Stimulated activated CD8-positive, alpha-beta memory T cell treated with anti-CD3 and anti-CD28 coated beads, Interleukin-12 subunit alpha, Interleukin-12 subunit beta, amount 100 ng/mL, for 1 hour (primary cell): ENCODE results near the gene CLIC5.

ENCODE experiments used
- DNase-seq: peaks from one replicate; pipeline ENCODE4 v3.0.0-alpha.2; 2020; ENCODE audit warnings: low read depth

Gene CLIC5

DNA sequence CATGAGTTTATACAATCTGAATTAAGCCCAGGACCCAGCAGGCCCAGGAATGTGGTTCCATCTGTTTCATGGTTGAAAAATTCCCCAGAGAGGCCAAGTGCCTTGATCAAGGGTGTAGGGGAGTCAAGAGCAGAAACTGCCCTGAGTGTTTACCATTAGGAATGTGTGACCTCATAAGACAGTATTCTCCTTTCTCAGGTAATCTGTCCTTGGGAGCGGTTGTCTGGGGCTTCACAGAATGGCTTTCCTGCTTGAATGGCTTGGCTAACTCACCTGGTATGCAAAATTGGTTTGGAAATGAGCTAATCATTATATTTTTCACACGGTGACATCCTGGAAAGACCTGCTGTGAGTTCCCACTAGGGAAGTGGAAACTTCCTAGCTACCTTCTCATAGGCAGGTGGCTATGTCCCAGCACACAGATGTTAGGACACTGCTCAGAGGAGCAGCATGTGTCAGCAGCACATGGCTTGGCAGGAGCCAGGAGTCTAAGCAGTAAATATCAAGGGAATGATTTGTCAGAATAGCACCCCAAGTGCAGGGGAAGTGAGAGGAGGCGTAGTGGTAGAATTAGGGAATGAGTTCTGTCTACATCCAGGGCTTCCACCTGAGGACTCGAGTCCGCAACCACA, 17.7 kb downstream of the CLIC5 start:
- no peak for DNase-seq

GRCh38 chr6:45991189-45991588, 24.5 kb downstream of the CLIC5 start:
- DNase-seq, result no peak

- no peak for DNase-seq
Observed at GRCh38 chr6:45990162-45990561, 25.5 kb downstream of the CLIC5 start.

DNA sequence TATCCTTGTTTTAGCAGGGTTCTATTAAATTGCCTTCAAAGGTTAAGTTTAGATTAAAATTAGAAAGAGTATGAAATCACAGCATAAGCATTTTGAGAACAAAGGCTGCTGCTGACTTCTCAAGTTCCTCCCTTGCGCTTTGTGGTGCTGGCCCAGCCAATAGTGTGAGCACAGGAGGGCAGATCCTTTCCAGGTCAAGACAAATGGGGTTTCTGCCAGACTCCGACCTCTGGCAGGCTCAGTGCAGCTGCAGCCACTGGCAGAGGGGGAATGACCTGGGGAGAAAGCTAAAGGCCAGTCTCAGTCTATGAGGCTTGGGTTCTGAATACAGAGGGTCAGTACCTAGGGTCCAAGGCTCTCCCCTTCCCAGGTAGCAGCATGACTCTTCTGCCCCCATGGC, 27.0 kb downstream of the CLIC5 start:
- DNase-seq, result no peak

- DNase-seq, result no peak
Observed at GRCh38 chr6:45987856-45988255, 27.8 kb downstream of the CLIC5 start.

GRCh38 chr6:45986746-45987274, 28.9 kb downstream of the CLIC5 start:
- no peak for DNase-seq

DNA sequence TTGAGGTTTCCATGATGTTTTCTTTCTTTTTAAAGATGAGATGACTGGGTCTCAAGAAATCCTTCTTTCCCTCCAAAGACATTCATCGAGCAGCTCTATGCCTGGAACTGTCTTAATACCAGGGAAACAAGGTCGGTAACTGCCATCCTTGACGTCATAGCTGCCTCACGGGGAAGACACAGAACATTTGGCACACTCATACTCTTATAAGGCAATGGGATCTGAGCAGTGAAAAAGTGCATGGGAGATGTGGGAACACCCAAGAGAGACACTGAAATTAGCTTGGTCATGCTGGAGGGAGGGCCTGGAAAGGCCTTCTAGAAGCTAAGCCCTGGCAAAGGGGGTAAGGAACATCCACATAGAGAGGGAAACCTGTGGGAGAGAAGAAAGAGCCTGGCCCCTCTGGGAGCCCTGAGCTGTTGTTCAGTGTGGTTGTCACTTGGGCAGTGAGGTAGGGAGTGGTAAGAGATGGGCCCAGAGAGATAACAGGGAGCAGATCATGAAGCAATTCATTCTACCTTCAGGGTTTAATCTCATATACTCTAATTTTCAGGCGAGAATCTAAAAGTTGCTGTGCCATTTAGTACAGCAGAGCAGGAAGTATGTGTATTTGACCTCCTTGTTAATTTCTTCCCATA, 30.8 kb downstream of the CLIC5 start:
- DNase-seq, result no peak

DNA sequence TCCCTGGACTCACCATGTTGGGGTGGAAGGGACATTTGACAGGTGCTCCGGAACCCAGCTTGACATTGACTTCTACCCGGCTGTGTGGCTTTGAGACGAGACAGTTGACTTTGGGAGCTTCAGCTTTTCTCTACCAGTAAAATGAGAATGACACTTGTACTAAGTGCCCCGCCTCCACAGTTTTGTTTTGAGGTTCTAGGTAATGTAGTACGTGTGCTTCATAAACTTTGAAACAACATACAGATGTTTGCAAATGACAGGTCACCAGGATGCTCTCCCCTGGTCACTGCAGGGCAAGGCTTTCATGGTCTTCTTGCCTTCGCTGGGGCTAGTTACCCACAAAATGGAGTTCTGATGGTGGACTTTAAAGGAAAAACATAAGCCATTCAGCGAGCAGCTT, 31.3 kb downstream of the CLIC5 start:
- DNase-seq, result no peak

- DNase-seq, result no peak
Observed at GRCh38 chr6:45983062-45983461, 32.6 kb downstream of the CLIC5 start.

GRCh38 chr6:45982280-45983036, 33.2 kb downstream of the CLIC5 start:
- no peak for DNase-seq

GRCh38 chr6:45981046-45981445, 34.6 kb downstream of the CLIC5 start:
- no peak for DNase-seq

DNA sequence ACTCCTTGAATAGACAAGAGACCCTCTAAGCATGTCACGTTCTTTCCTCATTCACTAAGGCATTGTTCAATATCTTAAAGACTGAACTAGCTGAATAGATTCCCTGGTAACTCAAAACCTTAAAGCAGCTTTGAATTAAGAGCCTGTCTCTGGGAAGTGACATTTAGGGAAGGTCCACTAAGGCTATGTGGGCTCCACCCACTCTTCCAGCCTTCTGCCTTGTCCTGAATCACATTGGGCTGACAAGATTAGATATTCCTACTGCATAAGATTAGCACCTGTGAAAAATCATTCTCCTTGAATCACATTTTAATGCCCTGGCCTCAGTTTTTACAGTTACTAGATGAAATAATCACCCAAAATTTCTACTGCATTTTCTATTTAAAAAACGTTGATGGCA, 36.3 kb downstream of the CLIC5 start:
- DNase-seq, result no peak

DNA sequence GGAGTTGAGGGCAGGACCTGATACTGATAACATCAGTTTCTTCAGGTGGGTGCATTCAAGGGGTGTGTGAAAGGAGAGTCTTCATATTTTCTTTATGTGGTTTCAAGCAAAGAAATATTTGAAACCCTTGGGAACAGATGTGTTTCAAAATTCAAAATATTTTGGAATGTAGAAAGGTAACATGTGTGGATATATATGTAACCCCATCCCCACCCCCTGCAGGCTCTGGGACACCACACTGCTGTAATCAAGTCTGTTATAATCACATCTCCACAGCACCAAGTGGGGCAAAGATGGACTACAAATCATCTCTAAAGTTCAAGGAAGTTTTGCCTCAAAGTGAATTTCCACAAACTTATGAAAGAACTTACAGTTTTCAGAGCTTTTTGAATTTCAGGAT, 41.1 kb downstream of the CLIC5 start:
- no peak for DNase-seq

DNA sequence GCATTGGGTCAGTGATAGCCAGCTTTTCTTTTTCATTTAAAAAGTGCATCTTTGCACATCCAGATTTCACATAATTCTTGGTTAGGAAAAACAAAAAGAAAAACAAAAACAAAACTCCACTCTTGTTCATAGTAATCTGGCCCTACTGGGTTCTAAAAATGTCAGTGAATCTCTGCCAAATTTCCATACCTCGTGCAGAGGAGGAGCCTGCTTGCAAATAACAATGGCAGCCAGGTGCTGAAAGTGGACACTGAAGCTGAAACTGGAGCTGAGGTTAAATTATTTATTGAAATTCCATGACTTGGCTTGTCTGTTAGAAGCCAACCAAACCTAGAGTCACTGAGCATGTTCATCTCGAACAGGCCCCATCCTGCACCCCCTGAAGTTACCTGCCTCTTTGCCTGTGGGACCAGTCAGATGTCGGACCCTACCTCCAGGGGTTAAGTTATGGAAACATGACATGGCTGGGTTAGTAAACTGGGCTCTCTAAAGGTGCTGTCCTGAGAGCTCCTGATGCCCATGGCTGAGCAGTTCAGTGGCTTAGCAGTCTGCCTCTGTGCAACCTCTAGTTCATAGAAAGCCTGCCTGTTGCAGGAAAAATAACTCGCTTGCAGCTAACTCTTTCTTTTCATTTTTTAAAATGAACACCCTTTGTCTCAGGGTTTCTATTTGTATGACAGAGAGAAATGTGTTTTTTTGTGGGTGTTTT, 42.7 kb downstream of the CLIC5 start:
- DNase-seq, result no peak

DNA sequence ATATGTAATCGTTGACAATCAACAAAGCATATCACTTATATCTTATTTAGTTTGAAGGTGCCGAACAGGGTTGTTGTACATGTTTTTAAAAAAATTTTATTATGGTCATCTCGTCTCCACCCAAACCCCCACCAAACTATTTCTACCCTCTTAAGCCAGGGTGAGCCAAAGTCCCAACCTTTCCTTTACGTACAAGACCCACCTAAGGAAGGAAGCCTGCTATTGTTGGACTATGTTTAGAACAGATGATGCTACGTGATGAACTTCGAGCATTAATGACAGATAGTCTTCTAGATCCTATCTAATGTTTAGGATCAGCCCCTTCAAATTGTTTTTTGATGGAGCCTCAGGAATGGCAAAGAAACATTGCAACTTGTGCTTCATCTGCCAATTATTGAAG, 44.4 kb downstream of the CLIC5 start:
- no peak for DNase-seq

DNA sequence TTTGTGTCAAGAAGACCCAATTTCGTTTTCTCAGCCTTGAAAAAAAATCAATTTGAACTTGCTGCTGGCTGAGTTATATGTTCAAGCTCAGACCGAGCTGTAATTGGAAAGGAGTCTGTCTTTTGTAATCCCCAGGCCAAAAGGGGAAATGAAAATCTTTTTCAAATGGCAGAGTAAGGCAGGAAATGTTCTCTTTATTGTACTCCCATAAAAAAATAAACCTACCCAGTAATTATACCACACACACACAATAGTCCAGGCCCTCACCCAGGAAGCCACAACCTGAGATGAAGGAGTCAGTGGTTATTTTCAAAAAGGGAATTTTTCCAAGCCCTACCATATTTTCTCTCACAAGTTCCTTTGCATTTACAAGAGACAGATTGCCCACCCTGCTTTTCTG, 45.3 kb downstream of the CLIC5 start:
- DNase-seq, result no peak

- DNase-seq, result no peak
Observed at GRCh38 chr6:45969883-45970282, 45.8 kb downstream of the CLIC5 start.

DNA sequence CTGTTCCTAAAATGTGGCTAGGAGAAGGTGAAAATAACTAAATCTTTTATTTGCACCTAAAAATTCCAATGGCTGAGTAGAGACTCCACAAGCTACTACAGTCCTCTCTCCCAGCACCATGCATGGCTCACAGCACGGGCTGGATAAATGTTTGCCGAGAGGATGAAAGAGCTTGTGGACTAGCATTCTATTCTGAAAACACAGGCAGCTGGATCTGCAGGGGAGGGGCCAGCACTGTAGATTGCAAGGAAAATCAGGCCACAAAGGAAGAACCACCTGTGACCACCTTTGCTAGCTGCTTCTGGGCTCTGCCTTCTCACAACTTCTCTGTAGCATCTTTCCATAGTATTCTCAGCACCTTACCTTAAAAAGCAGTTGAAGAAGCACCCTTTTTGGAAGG, 46.6 kb downstream of the CLIC5 start:
- DNase-seq, result no peak

DNA sequence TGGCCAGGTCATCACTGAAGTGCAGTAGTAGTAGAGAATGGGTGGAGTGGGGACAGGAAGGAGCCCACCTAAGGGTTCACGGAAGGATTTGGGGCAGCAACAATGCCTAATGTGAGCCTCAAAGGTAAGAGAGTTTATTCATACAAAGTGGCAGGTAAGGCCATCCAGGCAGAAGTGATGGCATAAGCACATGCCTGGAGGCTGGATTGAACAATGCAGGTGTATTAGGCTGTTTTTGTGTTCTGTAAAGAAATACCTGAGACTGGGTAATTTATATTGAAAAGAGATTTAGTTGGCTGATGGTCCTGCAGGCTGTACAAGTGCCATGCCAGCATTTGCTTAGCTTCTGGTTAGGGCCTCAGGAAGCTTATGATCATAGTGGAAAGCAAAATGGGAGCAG, 48.3 kb downstream of the CLIC5 start:
- DNase-seq, result no peak

DNA sequence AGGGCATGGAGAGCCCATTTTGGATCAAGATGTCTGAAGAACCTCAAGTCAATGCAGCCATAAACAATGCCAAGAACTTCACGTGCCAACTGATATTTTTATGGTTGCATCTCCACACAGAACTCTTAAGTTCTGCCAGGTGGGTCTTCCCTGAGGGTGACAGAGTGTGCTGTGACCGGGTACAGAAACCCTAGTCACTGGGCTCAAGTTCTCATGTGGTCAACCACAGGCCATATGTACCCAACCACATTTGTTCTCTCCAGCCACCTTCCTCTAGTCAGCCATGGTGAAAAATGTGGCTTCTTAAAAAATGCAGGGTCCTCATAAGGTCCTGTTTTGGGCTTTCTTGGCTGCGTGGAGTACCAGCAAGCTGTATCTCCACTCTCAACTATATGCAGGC, 48.9 kb downstream of the CLIC5 start:
- no peak for DNase-seq

GRCh38 chr6:45966340-45966739, 49.3 kb downstream of the CLIC5 start:
- no peak for DNase-seq

GRCh38 chr6:45965792-45966191, 49.9 kb downstream of the CLIC5 start:
- no peak for DNase-seq

DNA sequence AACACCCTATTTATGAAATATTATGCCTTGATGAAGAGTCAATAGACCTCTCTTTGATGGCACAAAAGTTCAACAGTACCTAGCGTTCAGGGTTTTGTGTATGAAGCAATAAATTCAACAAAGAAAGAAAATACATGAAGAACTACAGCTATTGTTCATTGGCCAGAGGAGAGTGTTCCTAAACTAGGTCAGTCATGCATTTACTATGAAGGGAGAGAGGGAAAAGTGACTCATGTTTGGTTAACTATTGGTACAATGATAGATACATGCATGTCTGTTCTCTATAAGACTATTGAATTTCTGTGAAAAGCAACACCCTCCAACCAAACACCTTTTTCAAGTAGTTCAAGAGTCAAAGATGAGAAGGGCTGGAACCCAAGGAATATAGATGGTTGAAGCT, 50.7 kb downstream of the CLIC5 start:
- no peak for DNase-seq
